H1 (cell line): ENCODE results near the gene WDFY1. TPM values are rescaled to one million over a fixed set of nuclear protein-coding genes. Genes with fewer than 3 reads are reported as not detected.

Experiments
- CHD7 ChIP-seq: fragments of 300-600 bp; sonication (generic); IDR thresholded peaks from 2 replicates; pipeline ENCODE4 v1.7.1; 2012; ENCODE audit warnings: low read length, moderate library complexity, mild to moderate bottlenecking, inconsistent platforms; ENCODE audit not compliant: insufficient replicate concordance
- KDM1A ChIP-seq: fragments of 200-600, 300-600 bp; sonication (generic); IDR thresholded peaks from 2 replicates; pipeline ENCODE4 v1.7.1; 2016; ENCODE audit warnings: mild to moderate bottlenecking, low read length, borderline replicate concordance
- NRF1 ChIP-seq: IDR thresholded peaks from 2 replicates; pipeline ENCODE4 v1.6.1; 2011; ENCODE audit warnings: mild to moderate bottlenecking, low read depth, low read length, improper control_type of control experiment
- RAD21 ChIP-seq, 2 experiments: IDR thresholded peaks in 1 of 2; conservative IDR thresholded peaks in 1 of 2; 2 replicates each; pipeline ENCODE4 v1.6.1; 2011; ENCODE audit warnings: low read depth in 2 of 2, low read length in 2 of 2, improper control_type of control experiment in 1 of 2, inconsistent platforms in 1 of 2, mild to moderate bottlenecking in 1 of 2, moderate library complexity in 1 of 2
- TEAD4 ChIP-seq: IDR thresholded peaks from 2 replicates; pipeline ENCODE4 v1.6.1; 2012; ENCODE audit warnings: low read depth, low read length, inconsistent platforms, mixed read lengths
- polyA plus RNA-seq, 7 experiments: library from polyadenylated mRNA; depleted of rRNA in 3 of 7; stranded (reverse) in 5 of 7; unstranded in 2 of 7; fragments of >200 nt in 5 of 7; fragments of 200-250 nt in 2 of 7; gene quantifications; 1 replicate in 5 of 7; 2 replicates in 1 of 7; 4 replicates in 1 of 7; pipeline versions ENCODE4 v1.2.1 to v1.2.3, GENCODE V29; 2011 to 2013; ENCODE audit warnings: missing spikeins in 2 of 7, mixed read lengths in 2 of 7
- total RNA-seq: library from RNA; stranded (reverse); fragmentation: NEBNext Ultra II Directional; extraction: Animal tissue kit (Norgen Biotek cat#: 25700); gene quantifications from 2 replicates; pipeline ENCODE4 v1.2.1, GENCODE V29; 2021

The WDFY1 gene
- total and polyA plus RNA-seq, 2 of the 8 experiments (the other 6 are each of a cell fraction or from before 2014, with no cell fraction given) = 68.4 to 94.7 TPM

GRCh38 chr2:223846515-223846914 is 98.6 kb downstream of the WDFY1 start (continued):
- TF ChIP-seq CHD7 (no peak), KDM1A (no peak), RAD21 (IDR thresholded peaks at IDR 0.05 in 1 of 2, conservative IDR thresholded peaks at IDR 0.05 in 1 of 2; ENCODE audit: low read depth in 2 of 2, low read length in 2 of 2) (no peak), NRF1 (no peak), TEAD4 (no peak)
- TF ChIP-seq, all 59 proteins: peak for 0
